Ureter (tissue), 1 donor: ENCODE data around the gene COQ10A. TPM values are rescaled to one million over a fixed set of nuclear protein-coding genes. Genes with fewer than 3 reads are reported as not detected.
"Not testable (repeated sequence)": the region's sequence is repeated elsewhere in the genome, so short reads cannot be mapped to it uniquely, and the experiment has no call there.

Experiments
- DNase-seq: peaks from one replicate; pipeline ENCODE4 v3.0.0-alpha.2; 2020; ENCODE audit warnings: low spot score
- total RNA-seq: library from RNA; stranded (reverse); gene quantifications from one replicate; pipeline ENCODE4 v1.2.4, GENCODE V29; 2023
- donor health status: DM: yes; HTN: yes; CAD: no.

The COQ10A gene
- total RNA-seq, 1 donor from 2014 or later = 7.6 TPM

DNA sequence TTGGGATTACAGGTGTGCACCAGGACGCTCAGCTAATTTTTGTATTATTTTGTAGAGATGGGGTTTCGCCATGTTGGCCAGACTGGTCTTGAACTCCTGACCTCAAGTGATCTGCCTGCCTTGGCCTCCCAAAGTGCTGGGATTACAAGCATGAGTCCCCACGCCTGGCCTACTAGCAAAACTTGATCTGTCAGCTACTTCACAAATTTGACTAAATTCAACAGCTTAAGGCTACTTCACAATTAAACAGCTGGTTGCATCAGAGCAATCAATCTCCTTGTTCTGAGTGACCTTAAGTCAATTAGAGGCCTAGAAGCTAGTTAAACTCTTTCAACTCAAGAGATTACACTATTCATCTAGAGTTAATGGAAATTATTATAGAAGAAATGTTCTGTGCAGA is 12.2 kb downstream of the COQ10A start:
- DNase-seq = no peak

DNA sequence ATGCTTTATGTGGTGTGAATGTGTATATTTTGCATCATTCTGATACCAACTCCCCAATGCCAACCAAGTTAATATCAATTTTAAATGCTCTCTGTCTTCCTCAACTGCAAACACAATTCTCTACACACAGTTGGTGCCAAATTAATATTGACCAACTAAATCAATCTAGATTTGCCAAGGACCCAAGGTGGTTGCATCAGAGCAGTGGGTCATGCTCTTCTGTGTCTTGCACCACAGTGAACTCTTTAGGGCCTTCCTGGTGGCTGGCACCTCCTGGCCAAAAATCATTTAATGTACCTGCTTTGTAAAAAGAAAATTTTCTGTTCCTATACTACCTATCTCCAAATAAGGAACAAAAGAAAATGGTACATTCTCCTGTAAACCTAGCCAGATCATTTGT is 14.1 kb downstream of the COQ10A start:
- no peak for DNase-seq

- no peak for DNase-seq
These were observed 15.3 kb downstream of the COQ10A start for GRCh38 chr12:56282030-56282429.

- DNase-seq = no peak
These were observed 15.8 kb downstream of the COQ10A start for GRCh38 chr12:56282579-56282978.

DNA sequence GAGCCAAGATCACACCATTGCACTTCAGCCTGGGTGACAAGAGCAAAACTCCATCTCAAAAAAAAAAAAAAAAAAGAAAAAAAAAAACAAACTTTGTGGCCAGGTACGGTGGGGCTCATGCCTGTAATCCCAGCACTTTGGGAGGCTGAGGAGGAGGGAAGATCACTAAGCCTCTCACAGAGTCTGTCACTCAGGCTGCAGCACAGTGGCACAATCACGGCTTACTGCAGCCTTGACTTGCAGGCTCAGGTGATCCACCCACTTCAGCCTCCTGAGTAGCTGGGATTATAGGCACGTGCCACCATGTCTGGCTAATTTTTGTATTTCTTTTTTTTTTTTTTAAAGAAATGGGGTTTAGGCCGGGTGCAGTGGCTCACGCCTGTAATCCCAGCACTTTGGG is 17.5 kb downstream of the COQ10A start:
- DNase-seq = not testable (repeated sequence)

- no peak for DNase-seq
These were observed 19.5 kb downstream of the COQ10A start for GRCh38 chr12:56286044-56286830.

- no peak for DNase-seq
These were observed 22.1 kb downstream of the COQ10A start for GRCh38 chr12:56288705-56289387.

DNA sequence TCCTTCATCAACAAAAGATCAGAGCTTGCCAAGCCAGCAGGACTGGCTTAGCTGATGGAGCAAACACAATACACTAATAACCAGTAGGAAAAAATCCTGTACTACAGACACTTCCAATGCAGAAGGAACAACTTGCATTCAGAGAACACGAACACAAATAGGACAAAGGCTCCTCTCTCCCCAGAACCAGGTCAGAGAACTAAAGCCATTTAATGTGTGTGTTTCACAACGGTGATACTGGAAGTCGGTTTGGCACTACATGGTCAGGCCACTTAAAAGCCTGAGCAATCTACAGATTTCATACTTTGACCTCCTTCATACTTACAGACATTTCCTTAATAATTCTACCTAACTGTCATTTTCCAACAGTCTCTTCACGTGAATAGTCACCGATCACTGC is 27.1 kb downstream of the COQ10A start:
- DNase-seq = no peak

- no peak for DNase-seq
These were observed 29.6 kb downstream of the COQ10A start for GRCh38 chr12:56296295-56296694.

DNA sequence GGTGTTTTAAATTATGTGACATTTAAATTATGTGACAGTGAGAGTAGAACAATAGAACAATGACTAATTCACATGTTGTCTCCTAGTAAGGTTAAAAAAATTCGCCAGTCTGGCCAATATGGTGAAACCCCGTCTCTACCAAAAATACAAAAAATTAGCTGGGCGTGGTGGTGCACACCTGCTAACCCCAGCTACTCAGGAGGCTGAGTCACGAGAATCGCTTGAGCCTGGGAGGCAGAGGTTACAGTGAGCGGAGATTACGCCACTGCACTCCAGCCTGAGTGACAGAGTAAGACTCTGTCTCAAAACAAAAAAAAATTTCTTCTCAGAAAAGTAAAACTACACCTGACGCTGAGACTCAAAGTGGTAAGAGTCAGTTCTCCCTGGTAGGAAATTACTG is 30.7 kb downstream of the COQ10A start:
- DNase-seq = no peak

- DNase-seq = no peak
These were observed 32.1 kb downstream of the COQ10A start for GRCh38 chr12:56298828-56299227.

- no peak for DNase-seq
These were observed 32.6 kb downstream of the COQ10A start for GRCh38 chr12:56299308-56299852.

GRCh38 chr12:56299853-56300643 is 33.3 kb downstream of the COQ10A start, which contains the start of gene CS:
TSS of gene CS (minus strand) at chr12:56300330. CDS start at chr12:56300201, 129 bp downstream.
- DNase-seq = peak; percentile 99

- DNase-seq = no peak
These were observed 34.1 kb downstream of the COQ10A start for GRCh38 chr12:56300644-56301464.

DNA sequence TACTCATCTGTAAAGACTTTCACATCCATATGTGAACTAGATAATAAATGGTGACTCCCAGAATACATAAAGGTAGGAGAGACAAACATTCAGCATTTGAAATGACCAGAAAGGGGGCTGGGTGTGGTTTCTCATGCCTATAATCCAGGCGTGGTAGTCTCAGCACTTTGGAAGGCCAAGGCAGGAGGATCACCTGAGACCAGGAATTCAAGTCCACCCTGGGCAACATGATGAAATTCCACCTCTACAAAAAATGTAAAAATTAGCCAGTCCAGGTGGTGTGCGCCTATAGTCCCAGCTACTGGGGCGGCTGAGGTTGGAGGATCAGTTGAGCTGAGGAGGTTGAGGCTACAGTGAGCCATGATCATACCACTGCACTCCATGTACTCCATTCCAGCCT is 37.5 kb downstream of the COQ10A start:
- DNase-seq = no peak

GRCh38 chr12:56304872-56305590 is 38.3 kb downstream of the COQ10A start:
- no peak for DNase-seq

- no peak for DNase-seq
These were observed 40.7 kb downstream of the COQ10A start for GRCh38 chr12:56307221-56307965.

- DNase-seq = no peak
These were observed 42.0 kb downstream of the COQ10A start for GRCh38 chr12:56308714-56309113.

DNA sequence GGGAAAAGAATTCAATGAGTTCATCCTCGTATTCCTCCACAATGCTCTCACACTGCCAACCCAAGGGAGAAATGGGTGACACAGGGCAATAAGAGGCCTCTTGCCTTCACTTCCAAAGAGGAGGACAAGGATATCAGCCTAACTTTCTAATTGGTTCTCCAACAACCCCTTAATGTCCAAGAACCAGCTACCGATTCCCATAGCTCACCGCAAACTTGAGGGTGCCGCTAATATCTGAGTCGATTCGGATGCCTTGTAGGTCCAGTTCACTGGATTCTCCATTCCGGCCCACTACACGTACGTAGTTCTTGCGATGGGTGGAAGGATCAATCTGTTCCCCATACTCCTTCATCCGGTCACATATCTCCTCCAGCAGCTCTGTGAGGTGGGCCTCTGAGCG is 44.3 kb downstream of the COQ10A start:
- DNase-seq = no peak

DNA sequence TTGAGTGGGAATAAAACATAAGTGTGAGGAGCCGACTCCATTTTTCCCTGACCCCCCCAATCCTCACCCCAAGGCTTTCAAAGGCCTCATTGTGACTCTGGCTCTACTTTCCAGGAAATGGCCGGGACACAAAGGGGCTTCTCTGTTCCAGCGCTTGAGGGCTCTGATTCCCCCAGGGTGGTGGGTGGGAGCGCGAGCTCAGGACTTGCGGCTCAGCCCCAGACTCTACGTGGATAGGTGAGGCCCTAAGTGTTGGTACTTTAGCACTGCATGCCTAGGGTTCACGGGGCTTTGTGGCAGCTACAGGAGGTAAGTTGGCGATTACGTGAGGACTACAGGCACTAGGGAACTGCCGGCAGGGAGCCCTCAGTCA is 48.5 kb downstream of the COQ10A start:
- DNase-seq = no peak
